Iris pigment epithelial cell (primary cell): ENCODE measurements around the gene CIAO2A.
"Not testable (repeated sequence)": the region's sequence is repeated elsewhere in the genome, so short reads cannot be mapped to it uniquely, and the experiment has no call there.

Experiments used
- DNase-seq: peaks from one replicate; pipeline ENCODE4 v3.0.0-alpha.2; 2011; ENCODE audit warnings: low read depth

The CIAO2A gene

DNA sequence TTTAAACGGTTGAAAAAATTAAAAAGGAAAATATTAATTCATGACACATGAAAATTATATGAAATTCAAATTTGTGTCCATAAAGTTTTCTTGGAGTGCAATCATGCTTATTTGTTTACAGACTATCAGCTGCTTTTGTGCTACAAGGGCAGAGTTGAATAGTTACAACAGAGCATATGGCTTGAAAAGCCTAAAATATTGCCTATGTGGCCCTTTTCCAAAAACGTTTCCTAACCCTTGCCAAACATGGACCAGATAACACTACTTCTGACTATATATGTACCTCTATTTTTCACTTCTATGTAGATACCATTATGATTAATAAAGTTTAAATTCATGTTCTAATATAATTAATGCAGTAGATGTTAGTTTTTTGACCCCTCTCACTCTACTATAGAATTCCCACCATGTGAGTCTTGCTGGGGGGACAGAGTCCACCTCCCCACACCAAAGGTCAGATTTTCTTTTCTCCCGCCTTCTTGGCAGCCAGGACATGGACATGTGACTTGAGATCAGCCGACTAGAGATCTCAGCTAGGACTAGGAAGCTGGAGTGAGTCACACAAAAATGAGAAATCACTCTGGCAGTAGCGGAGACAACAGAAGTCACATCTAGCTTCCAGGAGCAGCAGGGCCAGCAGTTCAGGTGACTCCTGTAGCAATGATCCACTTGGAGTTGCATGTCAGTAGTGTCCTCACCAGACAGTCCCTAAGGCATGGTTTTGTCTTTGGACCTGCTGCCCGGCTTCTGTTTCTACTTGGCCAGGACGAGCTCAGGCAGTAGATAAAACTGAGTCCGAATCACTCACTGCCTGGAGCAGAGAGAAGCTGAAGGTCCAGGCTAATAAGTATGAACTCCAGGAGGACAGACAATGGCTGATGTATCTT is 22.4 kb downstream of the CIAO2A start:
- DNase-seq: peak; percentile 94

- no peak for DNase-seq
Observed at GRCh38 chr15:64070106-64070505, 23.5 kb downstream of the CIAO2A start.

DNA sequence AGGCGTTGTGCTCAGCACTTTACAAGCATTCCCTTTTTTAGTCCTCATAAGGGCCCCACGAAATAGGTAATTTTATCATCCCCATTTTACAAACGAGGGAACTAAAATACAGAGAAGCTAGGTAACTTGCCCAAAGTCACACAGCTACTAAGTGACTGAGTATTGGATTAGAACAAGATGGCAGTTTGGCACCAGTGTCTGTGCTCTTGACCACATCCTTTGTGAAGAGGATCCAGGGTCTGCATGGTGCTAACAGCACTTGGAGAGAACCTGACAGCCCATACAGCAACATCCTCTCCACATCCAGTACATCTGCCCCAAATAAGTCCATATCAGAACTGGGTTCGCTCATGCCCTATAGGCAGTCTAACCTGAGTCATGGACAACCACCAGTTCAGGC is 25.5 kb downstream of the CIAO2A start:
- no peak for DNase-seq

DNA sequence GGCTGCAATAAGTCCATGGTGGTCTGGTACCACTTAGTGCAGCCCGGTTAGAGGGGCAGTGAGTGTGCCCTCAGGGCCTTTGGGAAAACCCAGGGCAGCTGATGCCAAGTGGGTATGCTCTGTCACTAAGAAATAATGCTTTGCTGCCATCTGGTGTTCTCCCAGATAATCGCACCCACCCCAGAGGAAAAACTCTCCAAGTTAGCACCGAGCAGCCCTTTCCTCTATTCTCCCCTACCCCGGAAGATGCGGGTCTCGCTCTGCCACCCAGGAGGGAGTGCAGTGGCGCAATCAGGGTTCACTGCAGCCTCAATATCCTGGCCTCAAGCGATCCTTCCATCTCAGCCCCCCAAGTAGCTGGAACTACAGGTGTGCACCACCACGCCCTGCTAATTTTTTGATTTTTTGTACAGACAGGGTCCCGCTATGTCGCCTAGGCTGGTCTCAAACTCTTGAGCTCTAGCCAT is 26.0 kb downstream of the CIAO2A start:
- DNase-seq: peak; percentile 43

- DNase-seq: no peak
Observed at GRCh38 chr15:64066451-64066850, 27.2 kb downstream of the CIAO2A start.

DNA sequence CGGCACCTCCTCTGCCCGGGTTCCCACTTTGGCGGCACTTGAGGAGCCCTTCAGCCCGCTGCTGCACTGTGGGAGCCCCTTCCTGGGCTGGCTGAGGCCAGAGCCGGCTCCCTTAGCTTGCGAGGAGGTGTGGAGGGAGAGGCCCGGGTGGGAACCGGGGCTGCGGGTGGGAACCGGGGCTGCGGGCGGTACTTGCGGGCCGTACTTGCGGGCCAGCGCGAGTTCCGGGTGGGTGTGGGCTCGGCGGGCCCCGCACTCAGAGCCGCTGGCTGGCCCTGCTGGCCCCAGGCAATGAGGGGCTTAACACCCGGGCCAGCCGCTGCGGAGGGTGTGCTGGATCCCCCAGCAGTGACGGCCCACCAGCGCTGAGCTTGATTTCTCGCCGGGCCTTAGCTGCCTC is 32.9 kb downstream of the CIAO2A start:
- no peak for DNase-seq

DNA sequence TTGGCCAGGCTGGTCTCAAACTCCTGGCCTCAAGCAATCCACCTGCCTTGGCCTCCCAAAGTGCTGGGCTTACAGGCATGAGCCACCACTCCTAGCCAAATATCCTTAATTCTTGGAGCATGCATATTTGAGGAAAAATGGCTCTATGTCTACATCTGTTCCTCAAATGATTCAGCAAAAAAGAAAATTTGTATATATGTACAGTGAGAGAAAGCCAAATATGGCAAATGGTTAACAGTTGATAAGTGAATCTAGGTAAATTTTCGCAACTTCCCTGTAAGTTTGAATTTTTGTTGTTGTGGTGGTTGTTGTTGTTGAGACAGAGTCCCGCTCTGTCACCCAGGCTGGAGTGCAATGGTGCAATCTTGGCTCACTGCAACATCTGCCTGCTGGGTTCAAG is 34.5 kb downstream of the CIAO2A start:
- not testable (repeated sequence) for DNase-seq

- DNase-seq: no peak
Observed at GRCh38 chr15:64058279-64058678, 35.4 kb downstream of the CIAO2A start.

- DNase-seq: not testable (repeated sequence)
Observed at GRCh38 chr15:64053674-64054073, 40.0 kb downstream of the CIAO2A start.

GRCh38 chr15:64052925-64053491 is 40.6 kb downstream of the CIAO2A start:
- no peak for DNase-seq

DNA sequence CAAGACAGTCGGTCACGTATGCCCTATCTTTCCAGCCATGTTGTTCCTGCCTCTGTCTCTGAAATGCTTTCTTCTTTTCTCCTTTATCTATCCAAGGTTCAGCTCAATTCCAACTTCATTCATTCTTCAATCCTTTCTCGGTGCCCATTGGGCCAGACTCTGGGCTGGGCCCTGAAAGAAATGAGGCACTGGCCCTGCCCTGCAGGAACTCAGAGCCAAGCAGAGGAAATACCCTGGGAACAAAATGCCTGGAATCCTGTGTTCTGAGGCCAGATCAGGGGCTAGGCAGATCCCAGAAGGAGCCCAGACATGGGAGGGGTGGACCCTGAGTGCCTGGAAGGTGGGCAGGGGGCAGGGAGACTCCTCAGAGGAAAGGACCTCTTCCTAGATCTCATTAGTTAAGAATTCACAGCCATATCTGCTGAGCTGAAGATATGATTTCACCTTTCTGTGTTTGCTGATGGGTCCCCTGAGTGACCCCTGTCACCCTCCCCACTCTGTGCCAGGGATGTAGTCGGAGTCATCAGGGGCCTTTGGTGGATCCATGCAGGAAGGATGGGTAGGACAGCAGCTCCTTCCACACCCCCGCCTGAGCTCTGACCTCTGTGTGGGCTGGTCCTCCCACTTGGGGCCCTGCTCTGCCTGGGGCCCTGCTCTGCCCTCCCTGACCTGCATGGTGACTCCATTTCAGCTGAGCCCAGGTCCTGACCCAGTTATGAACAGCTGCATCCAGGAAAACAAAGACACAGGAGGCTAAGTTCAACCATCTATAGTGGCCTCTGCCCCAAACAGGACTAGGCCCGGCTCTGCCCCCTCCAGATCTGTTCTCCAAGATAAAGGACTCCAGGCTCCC is 42.0 kb downstream of the CIAO2A start:
- no peak for DNase-seq

GRCh38 chr15:64051093-64051402 is 42.6 kb downstream of the CIAO2A start:
- no peak for DNase-seq

GRCh38 chr15:64050281-64051092 is 43.2 kb downstream of the CIAO2A start:
- DNase-seq: no peak

GRCh38 chr15:64048781-64049460 is 44.7 kb downstream of the CIAO2A start:
- DNase-seq: no peak

GRCh38 chr15:64046421-64047153 is 47.1 kb downstream of the CIAO2A start, which contains the start of gene DAPK2:
DAPK2 (minus strand) TSS chr15:64046485; CDS start chr15:64040261, 6,224 bp downstream.
- peak; percentile 49 for DNase-seq

DNA sequence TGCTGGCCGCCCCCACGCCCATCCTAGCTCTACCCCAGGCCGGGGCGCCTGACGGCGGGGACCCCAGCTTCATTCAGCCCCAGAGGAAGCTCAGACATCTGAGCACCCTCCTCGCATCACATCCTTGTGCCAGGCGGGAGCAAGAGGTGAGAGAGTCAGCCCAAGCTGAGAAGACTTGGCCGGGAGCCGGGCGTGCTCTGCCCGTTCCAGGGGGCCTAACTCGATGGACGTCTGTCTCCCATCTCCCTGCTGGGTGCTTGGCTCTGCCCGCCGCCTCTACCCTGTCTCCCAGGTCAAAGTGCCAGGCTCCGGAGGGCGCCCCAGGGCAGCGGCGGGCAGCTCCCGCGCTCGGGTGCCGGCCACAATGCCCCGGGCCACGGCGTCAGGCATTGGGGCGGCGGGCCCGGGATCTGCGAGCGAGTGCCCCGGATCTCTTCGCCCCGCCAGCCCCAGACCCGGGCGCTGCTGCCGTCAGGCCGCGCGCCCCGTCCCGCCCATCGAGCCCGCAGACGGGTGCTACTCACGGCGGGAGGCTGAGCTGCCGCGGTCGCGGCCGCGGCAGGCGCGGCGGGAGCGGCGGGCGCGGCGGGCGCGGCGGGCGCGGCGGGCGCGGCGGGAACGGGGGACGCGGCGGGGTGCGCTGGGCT is 47.7 kb downstream of the CIAO2A start:
- peak; percentile 13 for DNase-seq

GRCh38 chr15:64045101-64045435 is 48.6 kb downstream of the CIAO2A start:
- DNase-seq: no peak

GRCh38 chr15:64044300-64045100 is 49.1 kb downstream of the CIAO2A start:
- no peak for DNase-seq
